GM18507 (cell line): ENCODE results near the gene PP2D1.

Experiments
- DNase-seq: peaks from one replicate; pipeline ENCODE4 v3.0.0; 2011; ENCODE audit warnings: low read depth; ENCODE audit not compliant: insufficient read length; ENCODE audit errors: extremely low spot score
- FAIRE-seq: peaks from 2 replicates; lab custom pipeline; 2011; peaks lifted over from hg19 to GRCh38; lab: Jason Lieb, UNC

The PP2D1 gene

DNA sequence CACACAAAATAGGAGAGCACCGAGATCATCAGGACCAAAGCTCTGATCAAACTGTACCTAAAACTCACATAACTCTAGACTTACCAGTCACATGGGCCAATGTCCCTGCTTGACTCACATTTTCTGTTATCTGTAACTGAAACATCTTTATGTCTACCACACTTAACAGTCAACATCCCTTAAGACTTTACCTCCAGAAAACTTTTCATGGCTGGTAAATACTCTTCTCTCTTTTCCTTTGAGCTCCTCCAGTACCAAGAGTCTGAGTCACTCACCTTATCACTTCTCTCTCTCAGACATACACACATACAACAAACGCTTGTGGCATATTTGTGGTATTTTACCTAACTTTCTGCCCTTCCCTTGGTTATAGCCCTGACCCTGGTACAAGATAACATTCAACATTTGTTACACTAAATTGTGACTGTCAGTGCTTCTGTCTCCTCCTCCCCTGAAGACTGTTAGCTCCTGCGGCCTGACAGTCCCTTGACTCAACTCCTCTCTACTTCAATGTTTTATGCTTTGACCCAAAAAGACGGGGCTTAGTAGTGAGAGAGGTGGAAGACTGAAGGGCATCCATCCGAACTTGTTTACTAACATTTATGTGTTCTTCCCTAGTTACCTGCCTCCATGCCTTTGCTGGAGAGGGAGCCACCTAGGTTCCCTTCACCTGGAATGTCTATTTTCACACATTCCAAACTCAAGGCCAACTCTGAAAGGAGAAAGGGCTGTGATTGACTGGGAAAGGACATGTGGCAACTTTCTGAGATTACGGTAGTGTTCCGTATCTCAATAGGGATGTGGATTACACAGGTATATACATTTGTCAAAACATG lies 74.4 kb downstream of the PP2D1 start:
- no peak for FAIRE-seq
- DNase-seq: no peak
